Keratinocyte (primary cell): Measurements from ENCODE around the gene COL25A1. TPM values are rescaled to one million over a fixed set of nuclear protein-coding genes. Genes with fewer than 3 reads are reported as not detected.

ENCODE experiments used
- DNase-seq: peaks from one replicate; pipeline ENCODE4 v3.0.0-alpha.2; 2011; ENCODE audit warnings: low read depth, missing footprints, low spot score
- FAIRE-seq: peaks from 2 replicates; lab custom pipeline; 2011; peaks lifted over from hg19 to GRCh38; lab: Jason Lieb, UNC
- H2AFZ ChIP-seq: 2 replicates; pipeline ENCODE4 v1.6.0; 2012; ENCODE audit warnings: low read length, control low read depth, inconsistent platforms; ENCODE audit not compliant: control insufficient read depth
- H3K27ac ChIP-seq: 2 replicates; pipeline ENCODE4 v1.5.1; 2011; ENCODE audit warnings: low read length; ENCODE audit not compliant: control insufficient read depth, insufficient read depth
- H3K27me3 ChIP-seq: 3 replicates; pipeline ENCODE4 v1.6.0; 2011; ENCODE audit warnings: low read length; ENCODE audit not compliant: control insufficient read depth, insufficient read depth; ENCODE audit errors: extremely low read depth
- H3K36me3 ChIP-seq, 2 experiments: 2 replicates in 1 of 2; 3 replicates in 1 of 2; pipeline ENCODE4 v1.5.1; 2011; ENCODE audit warnings: low read length in 2 of 2, mild to moderate bottlenecking in 1 of 2; ENCODE audit not compliant: control insufficient read depth in 2 of 2, insufficient read depth in 2 of 2; ENCODE audit errors: extremely low read depth in 1 of 2
- H3K4me1 ChIP-seq: 3 replicates; pipeline ENCODE4 v1.5.1; 2011; ENCODE audit warnings: low read length; ENCODE audit not compliant: control insufficient read depth, insufficient read depth; ENCODE audit errors: extremely low read depth
- H3K4me2 ChIP-seq: 3 replicates; pipeline ENCODE4 v1.6.0; 2011; ENCODE audit warnings: low read depth, low read length; ENCODE audit not compliant: control insufficient read depth, insufficient read depth; ENCODE audit errors: extremely low read depth
- H3K4me3 ChIP-seq, 3 experiments: fragments of 200-600 bp in 1 of 3; sonication (generic) in 1 of 3; 2 replicates in 2 of 3; 3 replicates in 1 of 3; pipeline ENCODE4 v1.5.1; 2011 to 2016; ENCODE audit warnings: low read length in 3 of 3, mild to moderate bottlenecking in 3 of 3, control low read depth in 2 of 3, inconsistent platforms in 1 of 3, low read depth in 1 of 3, mixed read lengths in 1 of 3, mixed run types in 1 of 3, moderate library complexity in 1 of 3; ENCODE audit not compliant: control insufficient read depth in 2 of 3, insufficient read depth in 2 of 3; ENCODE audit errors: extremely low read depth in 1 of 3
- H3K79me2 ChIP-seq: 2 replicates; pipeline ENCODE4 v1.6.0; 2012; ENCODE audit warnings: low read length; ENCODE audit not compliant: control insufficient read depth, insufficient read depth
- H3K9ac ChIP-seq: 3 replicates; pipeline ENCODE4 v1.6.0; 2011; ENCODE audit warnings: low read length; ENCODE audit not compliant: control insufficient read depth, insufficient read depth; ENCODE audit errors: extremely low read depth
- H3K9me1 ChIP-seq: 3 replicates; pipeline ENCODE4 v1.6.0; 2011; ENCODE audit warnings: low read length; ENCODE audit not compliant: control insufficient read depth, insufficient read depth; ENCODE audit errors: extremely low read depth
- H3K9me3 ChIP-seq: 2 replicates; pipeline ENCODE4 v1.5.1; 2012; ENCODE audit warnings: low read depth, low read length; ENCODE audit not compliant: control insufficient read depth
- H4K20me1 ChIP-seq: 3 replicates; pipeline ENCODE4 v1.6.0; 2011; ENCODE audit warnings: low read length; ENCODE audit not compliant: control insufficient read depth, insufficient read depth; ENCODE audit errors: extremely low read depth
- EZH2 ChIP-seq: IDR thresholded peaks from one replicate; pipeline ENCODE4 v1.6.1; 2012; ENCODE audit warnings: inconsistent platforms, mild to moderate bottlenecking, low read length, moderate library complexity
- dilution Hi-C: fragments of 300-500 bp; cut with MboI; formaldehyde crosslinking; loops from one replicate; pipeline ENCODE4 v1.7.0; 2020; ENCODE audit warnings: low sequenced_read_pairs; ENCODE audit not compliant: extremely low pct_ligation_motif_present
- polyA plus RNA-seq, 5 experiments: library from polyadenylated mRNA; depleted of rRNA in 3 of 5; stranded (reverse) in 3 of 5; stranded (forward) in 1 of 5; unstranded in 1 of 5; fragments of >200 nt; gene quantifications; 1 replicate in 1 of 5; 2 replicates in 3 of 5; 3 replicates in 1 of 5; pipeline versions ENCODE4 v1.2.1 to v1.2.3, GENCODE V29; 2011 to 2012; ENCODE audit warnings: missing spikeins in 2 of 5, low read depth in 1 of 5, low replicate concordance in 1 of 5
- TF ChIP-seq, protein P1 (sequence below), 3 experiments: IDR thresholded peaks in 1 of 3; conservative IDR thresholded peaks in 1 of 3; optimal IDR thresholded peaks in 1 of 3; 2 replicates in 2 of 3; 3 replicates in 1 of 3; pipeline versions ENCODE3 to v1.5.1; 2011; ENCODE audit warnings: low read length in 3 of 3, mild to moderate bottlenecking in 3 of 3, moderate library complexity in 2 of 3, control low read depth in 1 of 3, inconsistent platforms in 1 of 3; ENCODE audit not compliant: insufficient read depth in 2 of 3; ENCODE audit errors: extremely low read depth in 1 of 3

The COL25A1 gene
- polyA plus RNA-seq, 1 donor (not counting 4 experiments of a cell fraction or from before 2014, with no cell fraction given): not detected

- H3K9ac ChIP-seq: no peak overlapping the region
- H3K4me2 ChIP-seq: no peak overlapping the region
- H3K79me2 ChIP-seq: no peaks in the 10 kb centered on the region
- H3K36me3 ChIP-seq: no peaks in the 10 kb centered on the region
- H3K27me3 ChIP-seq: no peaks in the 10 kb centered on the region
- no peaks in the 10 kb centered on the region for H3K9me3 ChIP-seq
- no peaks in the 10 kb centered on the region for H3K4me1 ChIP-seq
- H4K20me1 ChIP-seq: no peaks in the 10 kb centered on the region
- H3K27ac ChIP-seq: no peak overlapping the region
- H3K4me3 ChIP-seq: no peak overlapping the region
- dilution Hi-C loops: no loop called here
- H2AFZ ChIP-seq: no peak overlapping the region
- DNase-seq (no peak), FAIRE-seq (no peak)
- no peak for TF ChIP-seq EZH2
- TF ChIP-seq, protein P1, sequence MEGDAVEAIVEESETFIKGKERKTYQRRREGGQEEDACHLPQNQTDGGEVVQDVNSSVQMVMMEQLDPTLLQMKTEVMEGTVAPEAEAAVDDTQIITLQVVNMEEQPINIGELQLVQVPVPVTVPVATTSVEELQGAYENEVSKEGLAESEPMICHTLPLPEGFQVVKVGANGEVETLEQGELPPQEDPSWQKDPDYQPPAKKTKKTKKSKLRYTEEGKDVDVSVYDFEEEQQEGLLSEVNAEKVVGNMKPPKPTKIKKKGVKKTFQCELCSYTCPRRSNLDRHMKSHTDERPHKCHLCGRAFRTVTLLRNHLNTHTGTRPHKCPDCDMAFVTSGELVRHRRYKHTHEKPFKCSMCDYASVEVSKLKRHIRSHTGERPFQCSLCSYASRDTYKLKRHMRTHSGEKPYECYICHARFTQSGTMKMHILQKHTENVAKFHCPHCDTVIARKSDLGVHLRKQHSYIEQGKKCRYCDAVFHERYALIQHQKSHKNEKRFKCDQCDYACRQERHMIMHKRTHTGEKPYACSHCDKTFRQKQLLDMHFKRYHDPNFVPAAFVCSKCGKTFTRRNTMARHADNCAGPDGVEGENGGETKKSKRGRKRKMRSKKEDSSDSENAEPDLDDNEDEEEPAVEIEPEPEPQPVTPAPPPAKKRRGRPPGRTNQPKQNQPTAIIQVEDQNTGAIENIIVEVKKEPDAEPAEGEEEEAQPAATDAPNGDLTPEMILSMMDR (optimal IDR thresholded peaks at IDR 0.05 in 1 of 3, IDR thresholded peaks at IDR 0.05 in 1 of 3, conservative IDR thresholded peaks at IDR 0.05 in 1 of 3; ENCODE audit: extremely low read depth in 1 of 3, insufficient read depth in 2 of 3, low read length in 3 of 3): no peak
- no peaks in the 10 kb centered on the region for H3K9me1 ChIP-seq
Observed at GRCh38 chr4:108786351-108786750, 516.1 kb downstream of the COL25A1 start.

- no peaks in the 10 kb centered on the region for H3K4me1 ChIP-seq
- H3K27ac ChIP-seq: no peak overlapping the region
- no peak overlapping the region for H3K4me2 ChIP-seq
- no peak for DNase-seq
- dilution Hi-C loops: no loop called here
- TF ChIP-seq, protein P1 (optimal IDR thresholded peaks at IDR 0.05 in 1 of 3, IDR thresholded peaks at IDR 0.05 in 1 of 3, conservative IDR thresholded peaks at IDR 0.05 in 1 of 3; ENCODE audit: extremely low read depth in 1 of 3, insufficient read depth in 2 of 3, low read length in 3 of 3): peak in 1 of 3 experiments; percentile 22
- TF ChIP-seq EZH2: no peak
- no peaks in the 10 kb centered on the region for H3K9me3 ChIP-seq
- no peak overlapping the region for H3K4me3 ChIP-seq
- no peaks in the 10 kb centered on the region for H3K79me2 ChIP-seq
- no peaks in the 10 kb centered on the region for H4K20me1 ChIP-seq
- H3K27me3 ChIP-seq: no peaks in the 10 kb centered on the region
- no peaks in the 10 kb centered on the region for H3K36me3 ChIP-seq
- H3K9me1 ChIP-seq: no peaks in the 10 kb centered on the region
- H2AFZ ChIP-seq: no peak overlapping the region
- FAIRE-seq: no peak
- no peak overlapping the region for H3K9ac ChIP-seq
Observed at GRCh38 chr4:108783665-108784463, 518.6 kb downstream of the COL25A1 start.
